ENCODE data around the gene TMEM51.

DNA sequence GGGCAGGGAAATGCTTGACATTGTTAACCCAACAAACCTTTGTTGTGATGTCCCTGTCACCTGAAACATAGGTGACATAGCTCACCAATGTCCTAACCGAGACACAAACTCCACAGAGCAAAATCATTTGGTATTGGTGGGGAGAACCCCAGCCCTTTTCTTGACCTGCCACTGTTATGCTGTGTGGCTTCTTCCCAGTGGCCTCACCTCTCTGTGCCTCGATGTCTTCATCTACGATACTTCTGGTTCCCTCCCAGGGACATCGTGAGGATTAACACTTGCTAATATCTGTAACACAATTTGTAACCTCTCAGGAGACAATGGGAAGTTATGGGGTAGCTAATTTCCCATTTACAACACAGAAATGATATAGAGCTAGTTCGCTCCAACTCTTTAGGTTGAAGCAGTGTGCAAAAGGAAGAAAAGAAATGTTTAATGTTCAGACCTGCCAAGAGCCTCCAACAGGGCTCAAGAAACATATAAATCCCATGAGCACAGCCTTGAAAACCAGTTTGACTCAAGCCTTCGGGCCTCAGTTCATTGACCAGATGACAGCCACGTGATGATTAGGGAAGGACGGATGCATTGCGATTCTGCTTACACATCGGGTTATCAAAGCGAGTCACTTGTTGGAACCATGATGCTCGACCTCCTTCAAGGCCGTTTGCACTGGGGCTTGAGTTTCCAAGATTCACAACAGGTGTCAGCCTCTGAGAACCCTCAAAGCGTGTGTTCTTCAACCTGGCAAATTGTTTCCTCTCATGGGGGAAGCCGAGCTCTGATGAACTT, 37.8 kb upstream of the TMEM51 start:
- no peak for TF ChIP-seq CTCF (IDR thresholded peaks at IDR 0.05)
- no peak for TF ChIP-seq EP300 (IDR thresholded peaks at IDR 0.05)
- no peak for TF ChIP-seq POLR2A (IDR thresholded peaks at IDR 0.05)
